ENCODE measurements around the gene NAPG.

NAPG gene

DNA sequence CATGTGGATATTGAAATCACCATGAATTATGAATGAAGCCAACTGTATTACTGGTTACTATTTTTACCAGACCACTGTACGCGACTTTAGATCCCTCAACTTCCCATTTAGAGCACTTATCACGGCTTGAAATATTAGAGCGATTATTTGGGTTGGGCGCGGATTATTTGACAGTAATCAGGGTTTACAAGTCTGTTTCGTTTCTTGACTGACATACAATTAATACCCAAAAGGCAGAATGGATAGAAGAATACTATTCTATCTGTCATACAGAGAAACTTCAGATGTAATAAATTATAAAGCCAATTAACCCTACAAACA lies 496 bp upstream of the NAPG start:
- TF ChIP-seq CTCF (IDR thresholded peaks at IDR 0.05; ENCODE audit: insufficient read depth, low read length, poor library complexity, severe bottlenecking) = no peak
- no peaks in the 10 kb centered on the region for H3K27me3 ChIP-seq (replicated peaks; ENCODE audit: control insufficient read depth, insufficient read depth, low read length)
- no peaks in the 10 kb centered on the region for H3K36me3 ChIP-seq (ENCODE audit: control insufficient read depth, insufficient read depth, low read length)
- no peak for DNase-seq (ENCODE audit: extremely low read depth, insufficient read length)
- peak overlapping the region; percentile 99 for H3K4me3 ChIP-seq (replicated peaks; ENCODE audit: low read depth, low read length)

GRCh38 chr18:10526561-10526949 lies 728 bp downstream of the NAPG start:
- no peaks in the 10 kb centered on the region for H3K27me3 ChIP-seq (replicated peaks; ENCODE audit: control insufficient read depth, insufficient read depth, low read length)
- TF ChIP-seq CTCF (IDR thresholded peaks at IDR 0.05; ENCODE audit: insufficient read depth, low read length, poor library complexity, severe bottlenecking) = no peak
- no peaks in the 10 kb centered on the region for H3K36me3 ChIP-seq (ENCODE audit: control insufficient read depth, insufficient read depth, low read length)
- DNase-seq (ENCODE audit: extremely low read depth, insufficient read length) = no peak
- H3K4me3 ChIP-seq (replicated peaks; ENCODE audit: low read depth, low read length) = peak overlapping the region; percentile 99

DNA sequence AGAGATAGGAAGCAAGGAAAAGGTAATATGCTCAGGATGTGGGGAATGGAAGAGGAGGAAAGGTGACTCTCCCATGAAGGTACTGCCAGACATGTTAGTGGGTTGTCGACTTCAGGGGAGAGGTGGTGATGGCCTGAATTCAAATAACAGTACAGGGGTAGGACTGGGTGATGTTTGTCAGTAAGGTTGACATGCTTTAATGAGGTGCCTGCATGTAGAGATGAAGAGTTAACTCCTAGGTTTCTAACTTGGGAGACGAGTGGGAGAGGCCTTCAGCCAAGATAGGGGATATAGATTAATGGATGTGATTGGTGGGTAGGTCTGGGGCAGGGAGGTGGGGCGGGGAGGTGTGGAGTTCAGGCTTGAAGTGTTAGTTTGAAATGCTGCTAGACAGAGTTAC lies 2.6 kb downstream of the NAPG start:
- no peaks in the 10 kb centered on the region for H3K36me3 ChIP-seq (ENCODE audit: control insufficient read depth, insufficient read depth, low read length)
- no peak overlapping the region for H3K4me3 ChIP-seq (replicated peaks; ENCODE audit: low read depth, low read length)
- H3K27me3 ChIP-seq (replicated peaks; ENCODE audit: control insufficient read depth, insufficient read depth, low read length) = no peaks in the 10 kb centered on the region
- TF ChIP-seq CTCF (IDR thresholded peaks at IDR 0.05; ENCODE audit: insufficient read depth, low read length, poor library complexity, severe bottlenecking) = no peak
- no peak for DNase-seq (ENCODE audit: extremely low read depth, insufficient read length)

GRCh38 chr18:10530002-10530401 lies 4.2 kb downstream of the NAPG start:
- Histone ChIP-seq H3K36me3 (ENCODE audit: control insufficient read depth, insufficient read depth, low read length) (no peaks in the 10 kb centered on the region; the same call in 1 of the 2 replicates), H3K27me3 (replicated peaks; ENCODE audit: control insufficient read depth, insufficient read depth, low read length) (no peaks in the 10 kb centered on the region), H3K4me3 (replicated peaks; ENCODE audit: low read depth, low read length) (no peak overlapping the region; the same call in 1 of the 2 replicates)
- no peak for DNase-seq (ENCODE audit: extremely low read depth, insufficient read length)
- TF ChIP-seq CTCF (IDR thresholded peaks at IDR 0.05; ENCODE audit: insufficient read depth, low read length, poor library complexity, severe bottlenecking) = no peak

- DNase-seq (ENCODE audit: extremely low read depth, insufficient read length) = no peak
- H3K36me3 ChIP-seq (ENCODE audit: control insufficient read depth, insufficient read depth, low read length) = no peaks in the 10 kb centered on the region; the same call in 1 of the 2 replicates
- TF ChIP-seq CTCF (IDR thresholded peaks at IDR 0.05; ENCODE audit: insufficient read depth, low read length, poor library complexity, severe bottlenecking) = no peak
- no peaks in the 10 kb centered on the region for H3K27me3 ChIP-seq (replicated peaks; ENCODE audit: control insufficient read depth, insufficient read depth, low read length)
- no peak overlapping the region for H3K4me3 ChIP-seq (replicated peaks; ENCODE audit: low read depth, low read length)
Observed at GRCh38 chr18:10530852-10531251, 5.0 kb downstream of the NAPG start.

- TF ChIP-seq CTCF (IDR thresholded peaks at IDR 0.05; ENCODE audit: insufficient read depth, low read length, poor library complexity, severe bottlenecking) = no peak
- Histone ChIP-seq H3K4me3 (replicated peaks; ENCODE audit: low read depth, low read length) (no peak overlapping the region), H3K36me3 (ENCODE audit: control insufficient read depth, insufficient read depth, low read length) (no peaks in the 10 kb centered on the region; the same call in none of the 2 replicates), H3K27me3 (replicated peaks; ENCODE audit: control insufficient read depth, insufficient read depth, low read length) (no peaks in the 10 kb centered on the region)
- no peak for DNase-seq (ENCODE audit: extremely low read depth, insufficient read length)
Observed at GRCh38 chr18:10533111-10533510, 7.3 kb downstream of the NAPG start.

Data from GM06990 (cell line).